WTC11 (cell line): Measurements from ENCODE around the gene KIAA2012. TPM values are rescaled to one million over a fixed set of nuclear protein-coding genes. Genes with fewer than 3 reads are reported as not detected.

Experiments used
- ATAC-seq: fragments of 200-7000 bp; cut with Tn5 transposase; 2 replicates; pipeline ENCODE4 v1.10.0; 2021; ENCODE audit warnings: mild to moderate bottlenecking, moderate library complexity
- CTCF ChIA-PET: fragments of 300-600 bp; sonication (Branson Sonifier 250); formaldehyde crosslinking; loops from one replicate; lab custom pipeline; 2021; ENCODE audit warnings: antibody characterized with exemption; lab: Charles Lee
- POLR2A ChIA-PET: fragments of 350-600 bp; sonication (Branson Sonifier 250); formaldehyde crosslinking; loops from one replicate; lab custom pipeline; 2021; ENCODE audit warnings: antibody characterized with exemption; lab: Charles Lee
- DNase-seq: peaks from one replicate; pipeline ENCODE4 v3.0.0; 2021; ENCODE audit warnings: low spot score
- H3K27ac Mint-ChIP-seq: 2 replicates; pipeline ENCODE4 v1.8.0; 2021; ENCODE audit warnings: mixed read lengths
- H3K27me3 Mint-ChIP-seq: 2 replicates; pipeline ENCODE4 v1.8.0; 2021; ENCODE audit warnings: low read depth, mild to moderate bottlenecking, moderate library complexity, mixed read lengths
- H3K36me3 Mint-ChIP-seq: 2 replicates; pipeline ENCODE4 v1.8.0; 2021; ENCODE audit warnings: mixed read lengths
- H3K4me1 Mint-ChIP-seq: 2 replicates; pipeline ENCODE4 v1.8.0; 2022; ENCODE audit warnings: mixed read lengths
- H3K4me3 Mint-ChIP-seq: 2 replicates; pipeline ENCODE4 v1.8.0; 2021; ENCODE audit warnings: mild to moderate bottlenecking, moderate library complexity, mixed read lengths
- H3K9me3 Mint-ChIP-seq: 2 replicates; pipeline ENCODE4 v1.8.0; 2021; ENCODE audit warnings: mixed read lengths
- AR ChIP-seq: fragments of 250-450 bp; sonication (Bioruptor Pico); IDR thresholded peaks from 2 replicates; pipeline ENCODE4 v1.9.0; 2021; ENCODE audit warnings: mild to moderate bottlenecking
- CBFB ChIP-seq: sonication (generic); formaldehyde crosslinking; IDR thresholded peaks from 2 replicates; pipeline ENCODE4 v1.8.1; 2022; ENCODE audit warnings: mild to moderate bottlenecking, low read depth, missing genetic modification reagents
- CDX4 ChIP-seq: fragments of 250-450 bp; sonication (Bioruptor Pico); IDR thresholded peaks from 2 replicates; pipeline ENCODE4 v1.9.0; 2021; ENCODE audit warnings: moderate library complexity, mild to moderate bottlenecking, inconsistent platforms, borderline replicate concordance
- ETV6 ChIP-seq: sonication (generic); formaldehyde crosslinking; IDR thresholded peaks from 2 replicates; pipeline ENCODE4 v1.8.1; 2022; ENCODE audit warnings: mild to moderate bottlenecking, missing genetic modification reagents
- HMGXB4 ChIP-seq: sonication (generic); formaldehyde crosslinking; IDR thresholded peaks from 2 replicates; pipeline ENCODE4 v1.8.1; 2023; ENCODE audit warnings: mild to moderate bottlenecking, moderate library complexity, missing genetic modification reagents
- JUN ChIP-seq: sonication (generic); formaldehyde crosslinking; IDR thresholded peaks from 2 replicates; pipeline ENCODE4 v1.8.0; 2023; ENCODE audit warnings: mild to moderate bottlenecking, missing genetic modification reagents
- NFATC4 ChIP-seq: fragments of 250-450 bp; sonication (Bioruptor Pico); IDR thresholded peaks from 2 replicates; pipeline ENCODE4 v1.9.0; 2021; ENCODE audit warnings: mild to moderate bottlenecking
- NFE2L1 ChIP-seq: sonication (generic); formaldehyde crosslinking; IDR thresholded peaks from 2 replicates; pipeline ENCODE4 v1.8.1; 2023; ENCODE audit warnings: missing genetic modification reagents
- OVOL2 ChIP-seq: fragments of 250-450 bp; sonication (Bioruptor Pico); IDR thresholded peaks from 2 replicates; pipeline ENCODE4 v1.9.0; 2021; ENCODE audit warnings: mild to moderate bottlenecking, borderline replicate concordance
- SMAD4 ChIP-seq: sonication (generic); formaldehyde crosslinking; IDR thresholded peaks from 2 replicates; pipeline ENCODE4 v1.8.0; 2022; ENCODE audit warnings: mild to moderate bottlenecking, missing genetic modification reagents
- STAT6 ChIP-seq: sonication (generic); formaldehyde crosslinking; conservative IDR thresholded peaks from 2 replicates; pipeline ENCODE4 v1.8.1; 2023; ENCODE audit warnings: mild to moderate bottlenecking, low read depth, missing genetic modification reagents, moderate library complexity
- USF1 ChIP-seq: sonication (generic); formaldehyde crosslinking; IDR thresholded peaks from 2 replicates; pipeline ENCODE4 v1.8.0; 2022; ENCODE audit warnings: mild to moderate bottlenecking, missing genetic modification reagents
- ZBTB21 ChIP-seq: sonication (generic); formaldehyde crosslinking; IDR thresholded peaks from 2 replicates; pipeline ENCODE4 v1.8.1; 2023; ENCODE audit warnings: mild to moderate bottlenecking, missing genetic modification reagents, borderline replicate concordance
- ZNF121 ChIP-seq: sonication (generic); formaldehyde crosslinking; IDR thresholded peaks from 2 replicates; pipeline ENCODE4 v1.8.0; 2023; ENCODE audit warnings: missing genetic modification reagents
- ZNF232 ChIP-seq: sonication (generic); formaldehyde crosslinking; IDR thresholded peaks from 2 replicates; pipeline ENCODE4 v1.8.0; 2022; ENCODE audit warnings: mild to moderate bottlenecking, missing genetic modification reagents
- ZNF263 ChIP-seq: sonication (generic); formaldehyde crosslinking; IDR thresholded peaks from 2 replicates; pipeline ENCODE4 v1.8.1; 2022; ENCODE audit warnings: low read depth, mild to moderate bottlenecking, moderate library complexity, missing genetic modification reagents
- total RNA-seq: library from RNA; stranded (reverse); gene quantifications from 3 replicates; pipeline ENCODE4 v1.2.3, GENCODE V29; 2021
- TF ChIP-seq, protein P1 (sequence below): sonication (generic); formaldehyde crosslinking; IDR thresholded peaks from 2 replicates; pipeline ENCODE4 v1.8.1; 2023; ENCODE audit warnings: mild to moderate bottlenecking, missing genetic modification reagents
- TF ChIP-seq, protein P2 (sequence below): sonication (generic); formaldehyde crosslinking; IDR thresholded peaks from 2 replicates; pipeline ENCODE4 v1.8.0; 2022; ENCODE audit warnings: mild to moderate bottlenecking, missing genetic modification reagents

The KIAA2012 gene
- total RNA-seq, 1 experiment from 2014 or later = not detected

DNA sequence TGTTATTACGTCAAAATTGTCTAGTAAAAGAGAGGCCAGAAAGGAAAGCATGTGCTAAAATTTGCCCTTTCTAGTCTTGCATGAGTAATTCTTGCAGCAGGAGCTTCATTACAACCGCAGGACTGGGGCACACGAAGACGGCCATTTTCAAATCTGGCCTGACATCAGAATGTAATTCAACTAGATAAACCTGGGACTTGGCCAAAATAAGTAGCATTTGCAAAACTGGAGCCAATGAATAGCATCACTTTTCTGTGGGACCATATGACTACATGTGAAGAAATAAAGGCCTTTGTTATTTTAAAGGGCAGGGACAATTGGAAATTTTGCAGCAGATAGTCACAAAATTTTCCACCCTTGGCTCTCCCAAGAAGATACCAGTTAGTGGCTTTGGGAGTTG lies 42.4 kb upstream of the KIAA2012 start:
- POLR2A ChIA-PET = interaction anchor here (1.7 to 3.0 kb wide), 2 partner anchors 25 to 58 kb away, joined by 4 to 19 read pairs; no protein-coding TSS in a partner anchor
- peaks cover 50% of the 10 kb centered on the region for H3K4me1 Mint-ChIP-seq
- TF ChIP-seq ZNF232 (CRISPR knock-in tag) (no peak), OVOL2 (CRISPR knock-in tag) (no peak), JUN (CRISPR knock-in tag) (no peak), ETV6 (CRISPR knock-in tag) (no peak), ZNF121 (CRISPR knock-in tag) (no peak), ZNF263 (CRISPR knock-in tag) (no peak), CDX4 (CRISPR knock-in tag) (no peak), CBFB (CRISPR knock-in tag) (no peak), ZBTB21 (CRISPR knock-in tag) (no peak), STAT6 (no peak), SMAD4 (CRISPR knock-in tag) (no peak)
- DNase-seq (no peak), ATAC-seq (no peak)
- H3K27ac Mint-ChIP-seq = peak overlapping the region; percentile 23
- peaks cover 45% of the 10 kb centered on the region for H3K27me3 Mint-ChIP-seq
- no peak overlapping the region; the same call in 1 of the 2 replicates for H3K4me3 Mint-ChIP-seq
- CTCF ChIA-PET = interaction anchor here (2.0 kb wide), 1 partner anchor 170 kb away, joined by 9 read pairs; no protein-coding TSS in a partner anchor
- no peaks in the 10 kb centered on the region for H3K9me3 Mint-ChIP-seq
- no peaks in the 10 kb centered on the region for H3K36me3 Mint-ChIP-seq

DNA sequence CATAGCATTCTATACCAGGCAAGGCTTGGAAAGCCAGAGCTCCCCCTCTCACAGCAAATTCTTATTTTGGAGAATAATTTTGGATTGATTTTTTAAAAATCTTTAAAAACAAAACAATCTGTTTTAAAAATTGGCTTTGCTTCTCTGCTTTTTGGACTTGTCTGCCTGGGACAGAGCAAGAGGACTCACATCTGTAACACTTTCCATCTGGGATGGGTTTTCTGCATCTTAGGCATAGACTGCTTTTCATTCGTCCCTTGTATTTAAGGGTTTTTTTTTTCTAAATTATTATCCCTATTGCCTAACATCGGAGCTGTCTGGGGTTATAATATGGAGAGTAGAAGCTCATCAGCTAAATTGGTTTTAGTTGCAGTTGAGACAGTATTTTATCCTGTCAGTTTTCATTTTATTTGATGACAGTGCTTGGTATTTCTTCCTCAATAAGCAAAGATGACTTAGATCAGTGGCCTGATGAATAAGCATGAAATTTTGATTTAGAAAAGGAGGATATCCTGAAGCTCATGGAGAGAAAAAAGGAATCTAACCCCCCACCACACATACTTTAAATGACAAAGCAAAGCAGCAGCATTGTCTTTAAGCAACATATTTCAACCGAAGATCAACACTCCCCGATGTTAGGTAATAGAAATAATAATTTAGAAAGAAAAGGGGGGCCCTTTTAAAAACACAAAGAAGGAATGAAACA lies 41.7 kb upstream of the KIAA2012 start:
- peak overlapping the region; percentile 100 for H3K27ac Mint-ChIP-seq
- 0 out of 2 replicates have a peak, but pooled peaks have one; percentile 2 for TF ChIP-seq NFE2L1 (CRISPR knock-in tag)
- TF ChIP-seq, protein P1, sequence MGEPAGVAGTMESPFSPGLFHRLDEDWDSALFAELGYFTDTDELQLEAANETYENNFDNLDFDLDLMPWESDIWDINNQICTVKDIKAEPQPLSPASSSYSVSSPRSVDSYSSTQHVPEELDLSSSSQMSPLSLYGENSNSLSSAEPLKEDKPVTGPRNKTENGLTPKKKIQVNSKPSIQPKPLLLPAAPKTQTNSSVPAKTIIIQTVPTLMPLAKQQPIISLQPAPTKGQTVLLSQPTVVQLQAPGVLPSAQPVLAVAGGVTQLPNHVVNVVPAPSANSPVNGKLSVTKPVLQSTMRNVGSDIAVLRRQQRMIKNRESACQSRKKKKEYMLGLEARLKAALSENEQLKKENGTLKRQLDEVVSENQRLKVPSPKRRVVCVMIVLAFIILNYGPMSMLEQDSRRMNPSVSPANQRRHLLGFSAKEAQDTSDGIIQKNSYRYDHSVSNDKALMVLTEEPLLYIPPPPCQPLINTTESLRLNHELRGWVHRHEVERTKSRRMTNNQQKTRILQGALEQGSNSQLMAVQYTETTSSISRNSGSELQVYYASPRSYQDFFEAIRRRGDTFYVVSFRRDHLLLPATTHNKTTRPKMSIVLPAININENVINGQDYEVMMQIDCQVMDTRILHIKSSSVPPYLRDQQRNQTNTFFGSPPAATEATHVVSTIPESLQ (CRISPR knock-in tag) = no peak
- H3K27me3 Mint-ChIP-seq = peaks cover 38% of the 10 kb centered on the region
- ATAC-seq (peak; percentile 0; the same call in 1 of the 2 replicates), DNase-seq (no peak)
- H3K36me3 Mint-ChIP-seq = no peaks in the 10 kb centered on the region
- ChIA-PET CTCF (interaction anchor here (0.5 to 2.0 kb wide), 5 partner anchors 10 to 402 kb away, joined by 3 to 9 read pairs (median 4); no protein-coding TSS in a partner anchor), POLR2A (interaction anchor here (0.6 to 3.0 kb wide), 9 partner anchors 8 to 251 kb away, joined by 3 to 19 read pairs (median 4); partner anchors contain the start of gene ALS2)
- H3K9me3 Mint-ChIP-seq = no peaks in the 10 kb centered on the region
- H3K4me1 Mint-ChIP-seq = peaks cover 43% of the 10 kb centered on the region
- H3K4me3 Mint-ChIP-seq = peak overlapping the region; percentile 97

- Mint-ChIP-seq H3K4me3 (peak overlapping the region; percentile 97), H3K9me3 (no peaks in the 10 kb centered on the region), H3K27ac (peak overlapping the region; percentile 100), H3K4me1 (peaks cover 36% of the 10 kb centered on the region), H3K36me3 (no peaks in the 10 kb centered on the region; the same call in 1 of the 2 replicates), H3K27me3 (peaks cover 23% of the 10 kb centered on the region)
- ChIA-PET POLR2A (no interaction called here), CTCF (no interaction called here)
- ATAC-seq (peak; percentile 13), DNase-seq (peak; percentile 73)
- peak; percentile 96 for TF ChIP-seq HMGXB4 (CRISPR knock-in tag)
- TF ChIP-seq, protein P2, sequence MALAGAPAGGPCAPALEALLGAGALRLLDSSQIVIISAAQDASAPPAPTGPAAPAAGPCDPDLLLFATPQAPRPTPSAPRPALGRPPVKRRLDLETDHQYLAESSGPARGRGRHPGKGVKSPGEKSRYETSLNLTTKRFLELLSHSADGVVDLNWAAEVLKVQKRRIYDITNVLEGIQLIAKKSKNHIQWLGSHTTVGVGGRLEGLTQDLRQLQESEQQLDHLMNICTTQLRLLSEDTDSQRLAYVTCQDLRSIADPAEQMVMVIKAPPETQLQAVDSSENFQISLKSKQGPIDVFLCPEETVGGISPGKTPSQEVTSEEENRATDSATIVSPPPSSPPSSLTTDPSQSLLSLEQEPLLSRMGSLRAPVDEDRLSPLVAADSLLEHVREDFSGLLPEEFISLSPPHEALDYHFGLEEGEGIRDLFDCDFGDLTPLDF (CRISPR knock-in tag) = 0 out of 2 replicates have a peak, but pooled peaks have one; percentile 33
- no peak for TF ChIP-seq NFATC4 (CRISPR knock-in tag)
- TF ChIP-seq ZBTB21 (CRISPR knock-in tag) = no peak
- TF ChIP-seq AR (CRISPR knock-in tag) = no peak
- TF ChIP-seq USF1 = peak; percentile 44; the same call in 1 of the 2 replicates
Observed at GRCh38 chr2:202032846-202033316, 40.2 kb upstream of the KIAA2012 start.
